CD4-positive, alpha-beta T cell (primary cell): ENCODE data around the gene RAPGEF1. TPM values are rescaled to one million over a fixed set of nuclear protein-coding genes. Genes with fewer than 3 reads are reported as not detected.

Source experiments
- ATAC-seq: fragments of 200-7000 bp; cut with Tn5 transposase; one replicate; pipeline ENCODE4 v1.10.0; 2022; ENCODE audit warnings: mild to moderate bottlenecking; ENCODE audit not compliant: poor library complexity
- CTCF ChIA-PET: fragments of 350-600 bp; sonication (Branson Sonifier 250); formaldehyde crosslinking; loops from one replicate; lab custom pipeline; 2021; ENCODE audit warnings: antibody characterized with exemption, inconsistent platforms; lab: Charles Lee
- POLR2A ChIA-PET: fragments of 350-600 bp; sonication (Branson Sonifier 250); formaldehyde crosslinking; loops from one replicate; lab custom pipeline; 2021; ENCODE audit warnings: antibody characterized with exemption, inconsistent platforms; lab: Charles Lee
- DNase-seq, 14 experiments: peaks; one replicate each; pipeline ENCODE4 v3.0.0-alpha.2; 2013 to 2020; ENCODE audit warnings: mixed read lengths in 2 of 14
- H3K27ac ChIP-seq, 2 donors: one replicate each; pipeline versions ENCODE4 v1.5.1 to v1.7.0; 2013; ENCODE audit warnings: low read length in 2 of 2, low read depth in 1 of 2, mild to moderate bottlenecking in 1 of 2
- H3K27me3 ChIP-seq, 2 experiments: 1 replicate in 1 of 2; 2 replicates in 1 of 2; pipeline versions ENCODE4 v1.6.1 to v1.7.0; 2013; ENCODE audit warnings: low read length in 2 of 2, control low read depth in 1 of 2, mild to moderate bottlenecking in 1 of 2, moderate library complexity in 1 of 2; ENCODE audit not compliant: insufficient read depth in 2 of 2, control insufficient read depth in 1 of 2
- H3K36me3 ChIP-seq: one replicate; pipeline ENCODE4 v1.6.1; 2013; ENCODE audit warnings: low read length, control low read depth; ENCODE audit not compliant: insufficient read depth
- H3K4me1 ChIP-seq: one replicate; pipeline ENCODE4 v1.6.1; 2013; ENCODE audit warnings: low read length, control low read depth; ENCODE audit not compliant: insufficient read depth
- H3K4me3 ChIP-seq: one replicate; pipeline ENCODE4 v1.5.1; 2013; ENCODE audit warnings: mild to moderate bottlenecking, low read length, moderate library complexity
- H3K9me3 ChIP-seq, 2 experiments: 1 replicate in 1 of 2; 2 replicates in 1 of 2; pipeline versions ENCODE4 v1.6.1 to v1.7.0; 2013; ENCODE audit warnings: low read length in 2 of 2, mild to moderate bottlenecking in 2 of 2, control low read depth in 1 of 2, moderate library complexity in 1 of 2; ENCODE audit not compliant: control insufficient read depth in 1 of 2, insufficient read depth in 1 of 2
- H3K27ac Mint-ChIP-seq: one replicate; pipeline ENCODE4 v1.8.0; 2020; ENCODE audit warnings: mixed read lengths
- H3K27me3 Mint-ChIP-seq: one replicate; pipeline ENCODE4 v1.8.0; 2021; ENCODE audit warnings: mixed read lengths
- H3K36me3 Mint-ChIP-seq: one replicate; pipeline ENCODE4 v1.8.0; 2021; ENCODE audit warnings: low read depth, mixed read lengths
- H3K4me1 Mint-ChIP-seq: one replicate; pipeline ENCODE4 v1.8.0; 2021; ENCODE audit warnings: low read depth, mixed read lengths
- H3K4me3 Mint-ChIP-seq: one replicate; pipeline ENCODE4 v1.8.0; 2020; ENCODE audit warnings: mild to moderate bottlenecking, mixed read lengths
- H3K9me3 Mint-ChIP-seq: one replicate; pipeline ENCODE4 v1.8.0; 2020; ENCODE audit warnings: mixed read lengths
- intact Hi-C, 2 experiments: fragments of 100-400 bp; cut with DNase I in 1 of 2; cut with micrococcal nuclease in 1 of 2; formaldehyde crosslinking; loops; one replicate each; pipeline versions ENCODE4 v1.15.1 to v1.9.0; 2023 to 2025; cut with DNase I, micrococcal nuclease
- total RNA-seq, 174 experiments: library from RNA in 2 of 174; stranded (reverse) in 2 of 174; gene quantifications; one replicate each; pipeline ENCODE4 v1.2.3 and lab custom pipeline; 2021 to 2026
- TF ChIP-seq, protein P1 (sequence below): fragments of 200-600 bp; IDR thresholded peaks from one replicate; pipeline ENCODE4 v1.8.0; 2022; ENCODE audit warnings: antibody characterized with exemption, mild to moderate bottlenecking

RAPGEF1 gene
- total RNA-seq, 2 experiments from 2014 or later, result 130 to 134 TPM

DNA sequence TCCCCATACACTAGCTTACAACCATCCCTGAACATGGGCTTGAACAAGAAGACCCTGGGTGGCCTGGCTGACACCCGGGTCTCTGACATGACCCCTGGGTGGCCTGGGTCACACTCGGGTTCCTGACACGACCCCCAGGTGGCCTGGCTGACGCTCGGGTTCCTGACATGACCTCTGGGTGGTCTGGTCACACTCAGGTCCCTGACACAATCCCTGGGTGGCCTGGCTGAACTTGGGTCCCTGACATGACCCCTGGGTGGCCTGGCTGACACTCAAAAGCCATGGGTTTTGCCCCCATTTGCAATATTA lies 156.6 kb downstream of the RAPGEF1 start:
- Histone ChIP-seq H3K4me1 (peaks cover 53% of the 10 kb centered on the region), H3K27me3 (no peaks in the 10 kb centered on the region), H3K4me3 (no peak overlapping the region), H3K36me3 (peaks cover 66% of the 10 kb centered on the region), H3K27ac (peak overlapping the region in 1 of 2 donors; percentile 36), H3K9me3 (no peaks in the 10 kb centered on the region)
- ATAC-seq, result no peak
- intact Hi-C loops, result no loop called here
- ChIA-PET POLR2A (no interaction called here), CTCF (no interaction called here)
- H3K27me3 Mint-ChIP-seq, result no peaks in the 10 kb centered on the region
- peak in 1 of 14 experiments; percentile 23 for DNase-seq
- TF ChIP-seq, protein P1, sequence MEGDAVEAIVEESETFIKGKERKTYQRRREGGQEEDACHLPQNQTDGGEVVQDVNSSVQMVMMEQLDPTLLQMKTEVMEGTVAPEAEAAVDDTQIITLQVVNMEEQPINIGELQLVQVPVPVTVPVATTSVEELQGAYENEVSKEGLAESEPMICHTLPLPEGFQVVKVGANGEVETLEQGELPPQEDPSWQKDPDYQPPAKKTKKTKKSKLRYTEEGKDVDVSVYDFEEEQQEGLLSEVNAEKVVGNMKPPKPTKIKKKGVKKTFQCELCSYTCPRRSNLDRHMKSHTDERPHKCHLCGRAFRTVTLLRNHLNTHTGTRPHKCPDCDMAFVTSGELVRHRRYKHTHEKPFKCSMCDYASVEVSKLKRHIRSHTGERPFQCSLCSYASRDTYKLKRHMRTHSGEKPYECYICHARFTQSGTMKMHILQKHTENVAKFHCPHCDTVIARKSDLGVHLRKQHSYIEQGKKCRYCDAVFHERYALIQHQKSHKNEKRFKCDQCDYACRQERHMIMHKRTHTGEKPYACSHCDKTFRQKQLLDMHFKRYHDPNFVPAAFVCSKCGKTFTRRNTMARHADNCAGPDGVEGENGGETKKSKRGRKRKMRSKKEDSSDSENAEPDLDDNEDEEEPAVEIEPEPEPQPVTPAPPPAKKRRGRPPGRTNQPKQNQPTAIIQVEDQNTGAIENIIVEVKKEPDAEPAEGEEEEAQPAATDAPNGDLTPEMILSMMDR, result no peak
- peaks cover 72% of the 10 kb centered on the region for H3K36me3 Mint-ChIP-seq
- H3K27ac Mint-ChIP-seq, result peak overlapping the region; percentile 59
- no peak overlapping the region for H3K4me3 Mint-ChIP-seq
- no peaks in the 10 kb centered on the region for H3K9me3 Mint-ChIP-seq
- peaks cover 47% of the 10 kb centered on the region for H3K4me1 Mint-ChIP-seq

DNA sequence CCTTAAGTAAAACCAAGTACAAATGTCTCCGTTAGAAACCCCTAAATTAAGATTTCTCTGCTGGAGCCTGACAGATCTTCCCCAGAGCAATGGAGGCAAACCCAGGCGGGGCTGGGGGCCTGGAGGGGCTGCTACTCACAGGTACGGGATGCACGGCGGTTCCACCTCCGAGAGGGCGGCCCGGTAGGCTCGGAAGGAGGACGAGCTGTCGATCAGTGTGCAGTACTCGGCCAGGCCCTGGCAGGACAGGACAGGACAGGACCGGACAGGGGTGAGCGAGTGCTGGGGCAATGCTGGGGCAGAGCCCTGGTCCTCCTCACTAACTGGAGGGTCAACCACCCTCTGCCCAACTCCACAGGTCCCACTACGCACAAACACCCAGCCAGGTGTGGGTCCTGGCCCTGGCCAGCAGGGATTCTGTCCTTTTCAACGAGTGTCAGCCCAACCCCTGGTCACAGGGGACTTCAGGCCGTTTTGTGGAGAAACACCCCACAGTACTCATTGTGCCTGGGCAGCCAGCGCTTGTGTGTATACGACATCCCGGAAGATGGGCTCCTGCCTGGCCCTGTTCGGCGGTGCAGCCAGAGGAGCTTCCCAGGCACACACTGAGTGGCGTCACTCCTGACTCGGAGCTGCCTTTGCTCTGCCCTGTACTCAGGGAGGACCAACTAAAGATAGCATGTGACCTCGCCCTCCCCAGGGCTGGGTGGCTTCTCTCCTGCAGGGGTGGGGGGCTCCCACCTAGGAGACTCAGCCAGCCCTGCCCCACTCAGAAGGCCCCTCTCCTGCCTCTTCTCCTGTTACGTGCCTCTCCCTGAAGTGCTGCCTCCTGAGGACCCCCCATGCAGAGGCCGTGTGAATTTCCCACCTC lies 157.2 kb downstream of the RAPGEF1 start:
- H3K36me3 Mint-ChIP-seq, result peaks cover 76% of the 10 kb centered on the region
- peaks cover 50% of the 10 kb centered on the region for H3K4me1 Mint-ChIP-seq
- no peak overlapping the region for H3K4me3 ChIP-seq
- peak overlapping the region; percentile 71 for H3K27ac Mint-ChIP-seq
- POLR2A ChIA-PET, result no interaction called here
- intact Hi-C loops, result no loop called here
- no peaks in the 10 kb centered on the region for H3K9me3 ChIP-seq
- CTCF ChIA-PET, result no interaction called here
- TF ChIP-seq, protein P1, result no peak
- H3K9me3 Mint-ChIP-seq, result no peaks in the 10 kb centered on the region
- no peaks in the 10 kb centered on the region for H3K27me3 ChIP-seq
- no peak for ATAC-seq
- peak in 1 of 14 experiments; percentile 17 for DNase-seq
- H3K36me3 ChIP-seq, result peaks cover 65% of the 10 kb centered on the region
- peak overlapping the region in 1 of 2 donors; percentile 36 for H3K27ac ChIP-seq
- no peaks in the 10 kb centered on the region for H3K27me3 Mint-ChIP-seq
- H3K4me1 ChIP-seq, result peaks cover 59% of the 10 kb centered on the region
- no peak overlapping the region for H3K4me3 Mint-ChIP-seq

DNA sequence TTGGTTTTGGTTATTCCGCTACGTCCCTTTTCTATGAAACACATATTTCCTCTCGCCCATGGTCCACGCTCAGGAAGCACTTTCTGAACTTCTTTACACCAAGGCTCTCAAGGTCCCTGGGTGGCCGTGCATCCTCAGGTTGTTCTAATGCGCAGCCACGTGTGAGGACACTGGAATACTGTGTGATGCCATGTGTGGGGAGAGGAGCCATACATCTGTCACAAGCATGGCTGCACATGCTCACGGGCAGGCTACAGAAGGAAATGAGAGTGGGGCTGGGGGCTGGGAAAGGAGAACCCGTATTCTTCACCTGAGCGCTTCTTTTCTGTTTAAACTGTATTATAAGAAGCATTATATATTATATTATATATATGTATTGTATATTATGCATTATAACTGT lies 157.8 kb downstream of the RAPGEF1 start:
- POLR2A ChIA-PET, result no interaction called here
- Histone ChIP-seq H3K4me1 (peaks cover 65% of the 10 kb centered on the region), H3K36me3 (peaks cover 64% of the 10 kb centered on the region), H3K27ac (no peak overlapping the region), H3K9me3 (no peaks in the 10 kb centered on the region), H3K4me3 (no peak overlapping the region), H3K27me3 (no peaks in the 10 kb centered on the region)
- TF ChIP-seq, protein P1, result no peak
- DNase-seq (no peak), ATAC-seq (no peak)
- CTCF ChIA-PET, result no interaction called here
- Mint-ChIP-seq H3K4me1 (peaks cover 47% of the 10 kb centered on the region), H3K27me3 (no peaks in the 10 kb centered on the region), H3K36me3 (peaks cover 76% of the 10 kb centered on the region), H3K9me3 (no peaks in the 10 kb centered on the region), H3K4me3 (peak overlapping the region; percentile 25), H3K27ac (peak overlapping the region; percentile 71)
- intact Hi-C loops, result no loop called here
